Common myeloid progenitor, CD34-positive (primary cell): Measurements from ENCODE around the gene RANBP3L. TPM values are rescaled to one million over a fixed set of nuclear protein-coding genes. Genes with fewer than 3 reads are reported as not detected.
A peak's percentile ranks its signal among the peaks of the same experiment; 100 is the strongest.
"Not testable (repeated sequence)": the region's sequence is repeated elsewhere in the genome, so short reads cannot be mapped to it uniquely, and the experiment has no call there.

Experiments used
- CTCF ChIA-PET: fragments of 350-600 bp; sonication (Branson Sonifier 250); formaldehyde crosslinking; loops from one replicate; lab custom pipeline; 2021; ENCODE audit warnings: antibody characterized with exemption; lab: Charles Lee
- POLR2A ChIA-PET: fragments of 350-600 bp; sonication (Branson Sonifier 250); formaldehyde crosslinking; loops from one replicate; lab custom pipeline; 2021; ENCODE audit warnings: antibody characterized with exemption; lab: Charles Lee
- DNase-seq, 3 donors: peaks; one replicate each; pipeline versions ENCODE4 v3.0.0 to v3.0.0-alpha.2; 2013
- H3K27ac ChIP-seq, 2 experiments: 1 replicate in 1 of 2; 2 replicates in 1 of 2; pipeline ENCODE4 v1.7.0; 2013; ENCODE audit warnings: inconsistent platforms in 2 of 2, low read length in 2 of 2, mild to moderate bottlenecking in 2 of 2, low read depth in 1 of 2, moderate library complexity in 1 of 2; ENCODE audit not compliant: severe bottlenecking in 2 of 2, insufficient read depth in 1 of 2, poor library complexity in 1 of 2
- H3K27me3 ChIP-seq, 5 experiments: replicated peaks in 2 of 5; 1 replicate in 3 of 5; 2 replicates in 2 of 5; pipeline versions ENCODE4 v1.6.1 to v1.7.0; 2013; ENCODE audit warnings: low read length in 4 of 5, mild to moderate bottlenecking in 2 of 5, moderate library complexity in 2 of 5, inconsistent platforms in 1 of 5; ENCODE audit not compliant: insufficient read depth in 5 of 5, control insufficient read depth in 4 of 5
- H3K36me3 ChIP-seq, 4 experiments: 1 replicate in 2 of 4; 2 replicates in 2 of 4; pipeline versions ENCODE4 v1.6.1 to v1.7.0; 2013; ENCODE audit warnings: low read length in 3 of 4, control low read depth in 1 of 4, mild to moderate bottlenecking in 1 of 4; ENCODE audit not compliant: control insufficient read depth in 4 of 4, insufficient read depth in 4 of 4
- H3K4me1 ChIP-seq, 4 experiments: 1 replicate in 3 of 4; 2 replicates in 1 of 4; pipeline versions ENCODE4 v1.6.1 to v1.7.1; 2013; ENCODE audit warnings: low read length in 3 of 4, mild to moderate bottlenecking in 3 of 4, control low read depth in 1 of 4, inconsistent platforms in 1 of 4, moderate library complexity in 1 of 4; ENCODE audit not compliant: control insufficient read depth in 4 of 4, insufficient read depth in 4 of 4; ENCODE audit errors: control extremely low read depth in 1 of 4
- H3K4me3 ChIP-seq, 7 experiments: 1 replicate in 4 of 7; 2 replicates in 3 of 7; pipeline versions ENCODE4 v1.5.1 to v1.7.0; 2013; ENCODE audit warnings: mild to moderate bottlenecking in 7 of 7, low read length in 6 of 7, moderate library complexity in 6 of 7, inconsistent platforms in 2 of 7, low read depth in 2 of 7, control low read depth in 1 of 7; ENCODE audit not compliant: insufficient read depth in 4 of 7, control insufficient read depth in 1 of 7; ENCODE audit errors: extremely low read depth in 1 of 7
- H3K9me3 ChIP-seq, 5 experiments: 1 replicate in 4 of 5; 2 replicates in 1 of 5; pipeline versions ENCODE4 v1.6.1 to v1.7.1; 2013; ENCODE audit warnings: low read length in 4 of 5, mild to moderate bottlenecking in 2 of 5, inconsistent platforms in 1 of 5, low read depth in 1 of 5, moderate library complexity in 1 of 5; ENCODE audit not compliant: control insufficient read depth in 4 of 5, insufficient read depth in 2 of 5; ENCODE audit errors: control extremely low read depth in 1 of 5
- WGBS: methylation state at CpG from one replicate; pipeline ENCODE4 v1.1.5; 2013; ENCODE audit not compliant: insufficient coverage; 5-methylcytosine and 5-hydroxymethylcytosine counted together
- polyA plus RNA-seq: library from polyadenylated mRNA; unstranded; fragments of 120-200 nt; gene quantifications from one replicate; pipeline ENCODE4 v1.2.1, GENCODE V29; 2013

Gene RANBP3L
- polyA plus RNA-seq = 0.01 TPM

DNA sequence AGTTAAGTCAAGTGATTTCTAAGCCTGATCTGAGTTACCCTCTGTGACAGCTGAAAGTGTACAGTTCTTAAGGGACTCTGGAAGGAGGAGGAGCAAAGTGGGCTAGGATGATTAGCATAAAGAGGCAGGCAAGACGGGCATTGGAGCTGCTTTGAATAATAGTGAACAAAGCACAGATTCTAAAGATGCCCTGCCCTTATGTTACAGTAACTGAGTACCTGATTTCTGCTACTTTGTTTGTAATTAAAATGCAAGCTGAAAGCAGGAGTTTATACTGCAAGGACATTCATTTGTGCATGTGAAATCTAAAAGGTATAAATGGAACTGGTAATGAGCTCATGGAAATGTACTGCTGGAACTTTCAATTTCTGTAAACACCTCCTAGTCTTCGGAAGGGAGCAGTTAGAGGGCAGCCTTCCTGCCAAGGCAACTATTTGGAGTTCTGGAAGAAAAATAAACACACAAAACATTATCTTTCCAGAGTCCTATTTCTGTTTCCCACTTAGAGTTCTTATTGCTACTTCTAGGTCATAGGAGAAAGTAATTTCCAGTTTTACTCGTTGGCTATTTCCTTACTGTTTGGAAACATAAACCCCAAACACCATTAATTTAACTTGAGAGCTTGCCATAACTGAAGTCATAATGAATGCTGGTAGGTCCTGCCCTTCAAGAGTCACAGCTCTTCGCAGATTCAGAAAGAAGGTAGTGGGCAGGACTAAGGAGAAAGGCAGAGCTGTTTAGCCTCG, at the start of gene RANBP3L:
Gene RANBP3L (minus strand): TSS at position 45 of the 746 bp plus-strand sequence. CDS start 486 bp downstream, outside the sequence.
- Histone ChIP-seq H3K27ac (no peak within 1 kb of the TSS), H3K4me1 (peaks cover 0 to 20% (median 0%) of the 10 kb centered on the region in 4 experiments), H3K9me3 (no peaks in the 10 kb centered on the region), H3K4me3 (peak within 1 kb of the TSS in 4 of 7 experiments; percentile 1 to 57 (median 37)), H3K27me3 (no peaks in the 10 kb centered on the region), H3K36me3 (no peaks in the 10 kb centered on the region)
- ChIA-PET POLR2A (no interaction called here), CTCF (interaction anchor here (0.6 to 2.4 kb wide), 9 partner anchors 8 to 228 kb away, joined by 3 to 11 read pairs (median 3); partner anchors contain the start of gene NADK2)
- WGBS = 33% methylated on average over 3 of the region's 5 CpGs
- DNase-seq = peak; percentile 16 to 57 (median 51)

GRCh38 chr5:36346896-36347690, 45.4 kb upstream of the RANBP3L start:
- POLR2A ChIA-PET = no interaction called here
- no peaks in the 10 kb centered on the region for H3K4me1 ChIP-seq
- no peaks in the 10 kb centered on the region for H3K36me3 ChIP-seq
- H3K9me3 ChIP-seq = peaks cover 0 to 3% (median 0%) of the 10 kb centered on the region in 5 experiments
- CTCF ChIA-PET = interaction anchor here (0.6 kb wide), 1 partner anchor 442 kb away, joined by 3 read pairs; no protein-coding TSS in a partner anchor
- no peak overlapping the region for H3K4me3 ChIP-seq
- H3K27ac ChIP-seq = no peak overlapping the region
- DNase-seq = no peak
- H3K27me3 ChIP-seq = no peaks in the 10 kb centered on the region
- 100% methylated on average over 2 of the region's 5 CpGs for WGBS

DNA sequence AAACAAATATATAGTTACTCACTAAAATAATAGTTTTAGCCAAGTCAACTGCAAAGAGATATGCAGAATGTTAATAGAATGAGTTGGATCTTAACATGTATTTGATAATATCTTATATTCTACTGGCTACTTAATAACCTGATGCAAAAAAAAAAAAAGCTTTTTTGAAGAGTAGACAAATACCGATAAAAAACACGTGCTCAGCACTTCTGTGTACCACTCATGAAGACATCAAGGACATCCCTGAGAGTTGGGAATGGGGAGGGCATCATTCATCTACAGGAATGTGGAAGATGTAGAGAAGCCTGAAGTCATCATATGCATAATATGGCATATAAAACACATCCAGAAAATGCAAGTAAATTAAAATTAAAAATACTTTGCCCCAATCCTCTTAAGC, 43.2 kb upstream of the RANBP3L start:
- ChIA-PET POLR2A (no interaction called here), CTCF (no interaction called here)
- H3K4me1 ChIP-seq = no peaks in the 10 kb centered on the region
- no peak overlapping the region for H3K27ac ChIP-seq
- H3K4me3 ChIP-seq = no peak overlapping the region
- H3K27me3 ChIP-seq = no peaks in the 10 kb centered on the region
- no peak for DNase-seq
- WGBS = no CpG with 5 or more reads among the region's 2 CpGs
- H3K36me3 ChIP-seq = no peaks in the 10 kb centered on the region
- H3K9me3 ChIP-seq = peaks cover 0 to 3% (median 0%) of the 10 kb centered on the region in 5 experiments

DNA sequence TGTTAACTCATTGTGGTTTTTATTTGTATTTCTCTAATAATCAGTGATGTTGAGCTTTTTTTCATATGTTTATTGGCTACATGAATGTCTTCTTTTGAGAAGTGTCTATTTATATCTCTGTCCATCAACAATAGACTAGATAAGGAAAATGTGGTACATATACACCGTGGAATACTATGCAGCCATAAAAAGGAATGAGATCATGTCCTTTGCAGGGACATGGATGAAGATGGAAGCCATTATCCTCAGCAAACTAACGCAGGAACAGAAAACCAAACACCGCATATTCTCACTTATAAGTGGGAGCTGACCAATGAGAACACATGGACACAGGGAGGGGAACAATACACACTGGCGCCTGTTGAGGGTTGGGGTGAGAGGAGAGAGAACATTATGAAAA, 40.0 kb upstream of the RANBP3L start:
- H3K36me3 ChIP-seq, H3K9me3 ChIP-seq, POLR2A ChIA-PET, DNase-seq, H3K27me3 ChIP-seq, H3K4me3 ChIP-seq, H3K27ac ChIP-seq, H3K4me1 ChIP-seq, CTCF ChIA-PET: not testable (repeated sequence)
- 100% methylated on average over 2 of the region's 4 CpGs for WGBS

GRCh38 chr5:36337597-36337996, 35.9 kb upstream of the RANBP3L start:
- Histone ChIP-seq H3K27me3 (no peaks in the 10 kb centered on the region), H3K36me3 (no peaks in the 10 kb centered on the region), H3K27ac (no peak overlapping the region), H3K4me3 (no peak overlapping the region), H3K4me1 (no peaks in the 10 kb centered on the region), H3K9me3 (peaks cover 0 to 1% (median 0%) of the 10 kb centered on the region in 5 experiments)
- ChIA-PET POLR2A (no interaction called here), CTCF (no interaction called here)
- 100% methylated on average over 1 of the region's 1 CpG for WGBS
- DNase-seq = no peak

DNA sequence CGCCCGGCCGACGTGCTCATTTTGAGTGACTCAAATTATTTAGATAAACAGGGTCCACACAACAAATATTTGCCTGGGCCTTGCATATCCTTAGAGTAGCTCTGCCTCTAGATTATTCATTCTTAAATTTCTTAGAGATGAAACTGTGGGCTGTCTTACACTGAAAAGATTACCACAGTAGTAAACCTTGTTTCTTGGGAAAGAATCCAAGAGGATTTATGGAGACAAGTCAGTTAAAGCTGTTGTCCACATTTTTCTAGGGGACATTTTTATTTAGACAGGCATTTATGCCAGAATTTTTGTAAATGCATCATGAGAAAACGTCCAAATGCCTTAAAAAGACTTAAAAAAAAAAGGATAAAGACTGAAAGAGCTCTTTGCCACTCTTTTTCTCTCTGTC, 32.6 kb upstream of the RANBP3L start:
- Histone ChIP-seq H3K4me1 (no peaks in the 10 kb centered on the region), H3K9me3 (peaks cover 0 to 3% (median 0%) of the 10 kb centered on the region in 5 experiments), H3K36me3 (no peaks in the 10 kb centered on the region), H3K4me3 (no peak overlapping the region), H3K27me3 (no peaks in the 10 kb centered on the region), H3K27ac (no peak overlapping the region)
- ChIA-PET CTCF (no interaction called here), POLR2A (no interaction called here)
- no peak for DNase-seq
- 100% methylated on average over 2 of the region's 5 CpGs for whole genome bisulfite sequencing

- H3K27ac ChIP-seq, H3K4me3 ChIP-seq, H3K4me1 ChIP-seq, H3K9me3 ChIP-seq, H3K27me3 ChIP-seq, H3K36me3 ChIP-seq, POLR2A ChIA-PET, DNase-seq: not testable (repeated sequence)
- CTCF ChIA-PET = interaction anchor here (0.6 to 1.3 kb wide), 2 partner anchors 31 to 434 kb away, joined by 3 read pairs; no protein-coding TSS in a partner anchor
- WGBS = 90% methylated on average over 13 of the region's 13 CpGs
These were observed 31.0 kb upstream of the RANBP3L start for GRCh38 chr5:36332720-36333119.
